ENCODE results near the gene SNX1. TPM values are rescaled to one million over a fixed set of nuclear protein-coding genes. Genes with fewer than 3 reads are reported as not detected.

Gene SNX1
- total and polyA plus RNA-seq, 2 donors (not counting 3 experiments of a cell fraction or from before 2014, with no cell fraction given) = 56.0 to 113 TPM

DNA sequence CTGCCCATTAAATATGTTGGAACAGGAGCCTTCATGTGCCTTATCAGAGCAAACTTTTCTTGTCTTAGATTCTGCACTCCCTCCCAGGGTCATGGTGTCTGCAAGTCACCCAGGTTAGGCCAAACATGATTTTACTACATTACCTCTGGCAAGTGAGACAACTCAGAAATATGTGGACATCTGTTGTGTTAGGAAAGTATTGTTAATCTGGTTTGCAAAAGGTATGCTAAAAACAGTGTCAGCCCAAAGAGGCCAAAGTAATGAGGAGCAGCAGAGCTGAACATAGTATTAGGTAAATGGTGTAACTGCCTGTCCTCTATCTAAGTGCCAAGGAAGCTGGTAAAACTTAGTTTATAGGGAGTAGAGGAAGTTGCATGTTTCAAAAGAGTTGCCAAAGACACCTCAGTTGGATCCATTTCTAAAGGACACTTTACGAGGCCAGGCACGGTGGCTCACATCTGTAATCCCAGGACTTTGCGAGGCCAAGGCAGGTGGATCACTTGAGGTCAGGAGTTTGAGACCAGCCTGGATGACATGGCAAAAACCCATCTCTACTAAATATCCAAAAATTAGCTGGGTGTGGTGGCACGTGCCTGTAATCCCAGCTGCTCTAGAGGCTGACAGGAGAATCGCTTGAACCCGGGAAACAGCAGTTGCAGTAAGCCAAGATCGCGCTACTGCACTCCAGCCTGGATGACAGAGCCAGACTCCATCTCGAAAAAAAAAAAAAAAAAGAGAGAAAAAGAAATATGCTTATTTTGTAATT lies 89.5 kb downstream of the SNX1 start:
- H3K27ac ChIP-seq (ENCODE audit: insufficient read depth, low read depth, low read length) = no peak overlapping the region
- H3K4me1 ChIP-seq (ENCODE audit: control insufficient read depth, extremely low read depth, insufficient read depth, low read length) = no peaks in the 10 kb centered on the region
- no peaks in the 10 kb centered on the region for H4K20me1 ChIP-seq (replicated peaks; ENCODE audit: control insufficient read depth, extremely low read depth, insufficient read depth, low read length)
- no peak overlapping the region for H3K4me3 ChIP-seq (replicated peaks in 1 of 3; ENCODE audit: insufficient read depth in 1 of 3, low read depth in 1 of 3, low read length in 3 of 3)
- BruUV-seq (replicated peaks) = no TSS peak
- no peaks in the 10 kb centered on the region for H3K79me2 ChIP-seq (ENCODE audit: control insufficient read depth, insufficient read depth, low read length)
- DNase-seq (ENCODE audit: low read depth, low spot score) (no peak), FAIRE-seq (no peak)
- POLR2A ChIA-PET = interaction anchor here (0.7 kb wide), 1 partner anchor 158 kb away, joined by 4 read pairs; no protein-coding TSS in a partner anchor
- no peaks in the 10 kb centered on the region for H3K27me3 ChIP-seq (ENCODE audit: control insufficient read depth in 2 of 2, insufficient read depth in 2 of 2, low read length in 2 of 2)
- intact Hi-C loops (cut with micrococcal nuclease) (no loop called here), dilution Hi-C loops (cut with MboI; ENCODE audit: extremely low pct_ligation_motif_present, low sequenced_read_pairs) (no loop called here)
- no peaks in the 10 kb centered on the region for H3K9me1 ChIP-seq (replicated peaks; ENCODE audit: control insufficient read depth, extremely low read depth, insufficient read depth, low read length)
- CTCF ChIA-PET = interaction anchor here (0.5 to 1.2 kb wide), 4 partner anchors 10 to 171 kb away, joined by 3 read pairs; partner anchors contain the start of gene CSNK1G1
- TF ChIP-seq FOS (IDR thresholded peaks at IDR 0.05; ENCODE audit: borderline replicate concordance, insufficient read depth, low read length) (no peak), POLR2AphosphoS5 (IDR thresholded peaks at IDR 0.05; ENCODE audit: insufficient read depth, low read depth, low read length) (no peak), MYC (IDR thresholded peaks at IDR 0.05; ENCODE audit: low read depth, low read length) (no peak), GATA2 (IDR thresholded peaks at IDR 0.05; ENCODE audit: insufficient read depth, insufficient read length, low read depth, low read length) (no peak), JUN (IDR thresholded peaks at IDR 0.05; ENCODE audit: borderline replicate concordance, insufficient read depth, insufficient read length, low read depth) (no peak), EZH2 (IDR thresholded peaks at IDR 0.05; ENCODE audit: borderline replicate concordance, low read depth, low read length, severe bottlenecking) (no peak), POLR2A (IDR thresholded peaks at IDR 0.05; ENCODE audit: low read depth, low read length) (no peak)
- TF ChIP-seq, protein P1, sequence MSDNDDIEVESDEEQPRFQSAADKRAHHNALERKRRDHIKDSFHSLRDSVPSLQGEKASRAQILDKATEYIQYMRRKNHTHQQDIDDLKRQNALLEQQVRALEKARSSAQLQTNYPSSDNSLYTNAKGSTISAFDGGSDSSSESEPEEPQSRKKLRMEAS (IDR thresholded peaks at IDR 0.05; ENCODE audit: insufficient read depth, insufficient read length) = no peak
- TF ChIP-seq, protein P2, sequence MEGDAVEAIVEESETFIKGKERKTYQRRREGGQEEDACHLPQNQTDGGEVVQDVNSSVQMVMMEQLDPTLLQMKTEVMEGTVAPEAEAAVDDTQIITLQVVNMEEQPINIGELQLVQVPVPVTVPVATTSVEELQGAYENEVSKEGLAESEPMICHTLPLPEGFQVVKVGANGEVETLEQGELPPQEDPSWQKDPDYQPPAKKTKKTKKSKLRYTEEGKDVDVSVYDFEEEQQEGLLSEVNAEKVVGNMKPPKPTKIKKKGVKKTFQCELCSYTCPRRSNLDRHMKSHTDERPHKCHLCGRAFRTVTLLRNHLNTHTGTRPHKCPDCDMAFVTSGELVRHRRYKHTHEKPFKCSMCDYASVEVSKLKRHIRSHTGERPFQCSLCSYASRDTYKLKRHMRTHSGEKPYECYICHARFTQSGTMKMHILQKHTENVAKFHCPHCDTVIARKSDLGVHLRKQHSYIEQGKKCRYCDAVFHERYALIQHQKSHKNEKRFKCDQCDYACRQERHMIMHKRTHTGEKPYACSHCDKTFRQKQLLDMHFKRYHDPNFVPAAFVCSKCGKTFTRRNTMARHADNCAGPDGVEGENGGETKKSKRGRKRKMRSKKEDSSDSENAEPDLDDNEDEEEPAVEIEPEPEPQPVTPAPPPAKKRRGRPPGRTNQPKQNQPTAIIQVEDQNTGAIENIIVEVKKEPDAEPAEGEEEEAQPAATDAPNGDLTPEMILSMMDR (IDR thresholded peaks at IDR 0.05; ENCODE audit: extremely low read depth in 1 of 2, insufficient read depth in 1 of 2, low read depth in 1 of 2, low read length in 2 of 2) = no peak
- peaks cover 0 to 3% of the 10 kb centered on the region in 2 experiments for H3K36me3 ChIP-seq (ENCODE audit: control insufficient read depth in 2 of 2, extremely low read depth in 1 of 2, insufficient read depth in 2 of 2, low read length in 2 of 2)
- no peaks in the 10 kb centered on the region for H3K9me3 ChIP-seq (replicated peaks; ENCODE audit: control insufficient read depth, insufficient read depth, low read length)
- no peak overlapping the region for H3K4me2 ChIP-seq (ENCODE audit: insufficient read depth, low read length)
- no peak overlapping the region for H3K9ac ChIP-seq (replicated peaks; ENCODE audit: extremely low read depth, insufficient read depth, low read length)
- no peak overlapping the region for H2AFZ ChIP-seq (ENCODE audit: low read depth, low read length)

All from endothelial cell of umbilical vein (primary cell).